SK-N-SH (cell line): ENCODE results near the gene HOXA1.

Experiments
- CTCF ChIP-seq: fragments of 200-600 bp; sonication (generic); IDR thresholded peaks from 2 replicates; pipeline ENCODE4 v1.6.1; 2017; ENCODE audit warnings: antibody characterized with exemption, mild to moderate bottlenecking, moderate library complexity
- ELF1 ChIP-seq: IDR thresholded peaks from 2 replicates; pipeline ENCODE4 v1.4.0; 2012
- EZH2phosphoT487 ChIP-seq: fragments of 200-600 bp; sonication (generic); IDR thresholded peaks from 2 replicates; pipeline ENCODE4 v1.6.1; 2017; ENCODE audit warnings: low read depth, mixed run types, mild to moderate bottlenecking, antibody characterized with exemption, moderate library complexity, borderline replicate concordance
- FOSL2 ChIP-seq: IDR thresholded peaks from 2 replicates; pipeline ENCODE4 v1.4.0; 2012; ENCODE audit warnings: low read depth, mild to moderate bottlenecking, moderate library complexity, borderline replicate concordance
- GABPA ChIP-seq: IDR thresholded peaks from 2 replicates; pipeline ENCODE4 v1.4.0; 2012; ENCODE audit warnings: low read depth, mild to moderate bottlenecking
- NRF1 ChIP-seq: IDR thresholded peaks from 2 replicates; pipeline ENCODE4 v1.6.1; 2012; ENCODE audit warnings: low read depth, mild to moderate bottlenecking, low read length
- POLR2AphosphoS5 ChIP-seq: IDR thresholded peaks from 2 replicates; pipeline ENCODE4 v1.6.1; 2012; ENCODE audit warnings: low read depth, low read length
- REST ChIP-seq: IDR thresholded peaks from 2 replicates; pipeline ENCODE4 v1.6.1; 2012; ENCODE audit warnings: mild to moderate bottlenecking, low read depth, low read length, moderate library complexity
- RFX5 ChIP-seq: IDR thresholded peaks from 2 replicates; pipeline ENCODE4 v1.6.1; 2012; ENCODE audit warnings: mild to moderate bottlenecking, improper control_type of control experiment, low read length
- SIN3A ChIP-seq: IDR thresholded peaks from 2 replicates; pipeline ENCODE4 v1.6.1; 2012; ENCODE audit warnings: low read depth, mild to moderate bottlenecking, low read length, moderate library complexity, borderline replicate concordance
- TCF12 ChIP-seq: IDR thresholded peaks from 2 replicates; pipeline ENCODE4 v1.4.0; 2012
- YY1 ChIP-seq: IDR thresholded peaks from 2 replicates; pipeline ENCODE4 v1.4.0; 2012; ENCODE audit warnings: low read depth, mild to moderate bottlenecking
- TF ChIP-seq, protein P1 (sequence below): IDR thresholded peaks from 2 replicates; pipeline ENCODE4 v1.4.0; 2012; ENCODE audit warnings: low read depth

DNA sequence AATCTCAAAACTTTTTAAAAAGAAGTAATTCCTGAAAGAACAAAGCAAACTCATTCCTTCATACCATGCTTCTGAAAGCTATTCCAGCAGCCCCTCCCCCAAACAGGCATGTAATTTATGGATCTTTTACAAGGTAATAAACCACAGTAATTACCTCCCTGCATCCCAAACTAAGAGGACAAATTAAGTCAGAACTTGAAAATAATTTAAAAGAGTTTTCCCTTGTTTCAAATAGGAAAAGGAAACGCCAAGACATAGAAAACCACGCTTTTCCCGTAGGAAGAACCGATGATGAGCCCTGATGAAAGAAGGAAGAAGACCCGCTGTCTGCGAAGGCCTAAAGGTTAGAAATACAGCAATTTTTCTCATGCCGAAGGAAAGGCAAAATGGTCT, 25.9 kb upstream of the HOXA1 start:
- TF ChIP-seq NRF1 (no peak), CTCF (no peak), TCF12 (no peak), ELF1 (no peak), EZH2phosphoT487 (no peak), GABPA (no peak), SIN3A (no peak), POLR2AphosphoS5 (no peak), RFX5 (no peak), YY1 (no peak), REST (no peak), FOSL2 (no peak)
- TF ChIP-seq, protein P1, sequence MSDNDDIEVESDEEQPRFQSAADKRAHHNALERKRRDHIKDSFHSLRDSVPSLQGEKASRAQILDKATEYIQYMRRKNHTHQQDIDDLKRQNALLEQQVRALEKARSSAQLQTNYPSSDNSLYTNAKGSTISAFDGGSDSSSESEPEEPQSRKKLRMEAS: no peak
